ENCODE results near the gene PTPRD. TPM values are rescaled to one million over a fixed set of nuclear protein-coding genes. Genes with fewer than 3 reads are reported as not detected.

The PTPRD gene
- total RNA-seq, 1 experiment from 2014 or later, result 70.1 TPM

DNA sequence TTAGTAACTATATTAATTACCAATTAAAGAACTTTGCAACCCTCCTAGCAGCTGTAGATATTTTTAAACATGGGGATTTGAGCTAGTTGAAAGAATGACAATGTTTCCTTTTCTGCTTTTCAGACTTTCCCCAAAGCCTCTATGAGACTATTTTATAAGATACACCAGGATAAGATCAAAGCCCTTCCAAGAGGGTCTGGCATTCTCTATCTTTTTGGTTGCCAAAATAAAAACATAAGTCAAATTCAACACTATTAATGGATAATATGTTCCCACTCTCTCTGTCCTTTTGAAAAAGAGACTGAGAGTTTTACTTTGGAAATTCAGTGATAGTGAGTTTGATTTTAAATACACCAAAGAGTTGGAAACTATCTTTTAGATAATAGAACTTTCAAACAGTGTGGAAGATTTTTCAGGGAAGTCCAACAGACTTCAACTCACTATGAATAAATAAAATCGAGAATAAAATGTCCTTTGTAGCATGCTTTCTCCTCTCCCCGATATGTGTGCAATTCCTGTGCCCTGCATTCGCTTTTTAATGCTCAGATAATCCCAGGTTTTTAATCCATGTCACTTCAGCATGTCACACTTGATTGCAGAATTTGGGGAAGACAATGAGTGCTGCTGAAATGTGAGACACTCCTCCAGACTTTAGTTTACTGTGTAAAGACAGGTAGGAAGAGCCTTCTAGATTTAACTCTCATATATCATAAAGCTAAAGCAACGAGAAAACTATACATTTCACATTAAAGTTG is 1717.5 kb downstream of the PTPRD start:
- H3K36me3 Mint-ChIP-seq (ENCODE audit: insufficient read depth, unreplicated experiment), result no peaks in the 10 kb centered on the region
- no peaks in the 10 kb centered on the region for H3K4me1 ChIP-seq
- no peaks in the 10 kb centered on the region for H3K4me1 Mint-ChIP-seq (ENCODE audit: low read depth, unreplicated experiment)
- intact Hi-C loops (cut with micrococcal nuclease; ENCODE audit: unreplicated experiment), result loop anchor here (1.0 to 10.0 kb wide), 4 partner anchors 203 to 1323 kb away; no protein-coding TSS in a partner anchor
- no peaks in the 10 kb centered on the region for H3K9me3 Mint-ChIP-seq (ENCODE audit: unreplicated experiment)
- ChIA-PET CTCF (interaction anchor here (1.4 kb wide), 1 partner anchor 1493 kb away, joined by 7 read pairs; no protein-coding TSS in a partner anchor), POLR2A (no interaction called here)
- no peak overlapping the region for H3K4me3 Mint-ChIP-seq (ENCODE audit: unreplicated experiment)
- BruUV-seq (replicated peaks), result no TSS peak
- H3K27me3 Mint-ChIP-seq (ENCODE audit: insufficient read depth, unreplicated experiment), result no peaks in the 10 kb centered on the region
- no peak for TF ChIP-seq CTCF (IDR thresholded peaks at IDR 0.05; ENCODE audit: insufficient read depth in 1 of 2, low read depth in 1 of 2, low read length in 1 of 2, severe bottlenecking in 1 of 2, unreplicated experiment in 1 of 2)
- no peak overlapping the region for H3K27ac Mint-ChIP-seq (ENCODE audit: unreplicated experiment)
- H3K36me3 ChIP-seq (ENCODE audit: control insufficient read depth, insufficient read depth, low read length), result no peaks in the 10 kb centered on the region
- no peak overlapping the region for H3K4me3 ChIP-seq (ENCODE audit: low read depth, low read length)
- no peak for DNase-seq
- H3K27me3 ChIP-seq (replicated peaks; ENCODE audit: control insufficient read depth, insufficient read depth, low read length), result no peaks in the 10 kb centered on the region
- H3K9me3 ChIP-seq, result no peaks in the 10 kb centered on the region

GRCh38 chr9:8890695-8891094 is 1722.1 kb downstream of the PTPRD start:
- intact Hi-C loops (cut with micrococcal nuclease; ENCODE audit: unreplicated experiment), result loop anchor here (10.0 kb wide), 1 partner anchor 506 kb away; no protein-coding TSS in a partner anchor
- Histone ChIP-seq H3K4me3 (ENCODE audit: low read depth, low read length) (no peak overlapping the region), H3K36me3 (ENCODE audit: control insufficient read depth, insufficient read depth, low read length) (no peaks in the 10 kb centered on the region), H3K9me3 (no peaks in the 10 kb centered on the region), H3K27me3 (replicated peaks; ENCODE audit: control insufficient read depth, insufficient read depth, low read length) (no peaks in the 10 kb centered on the region), H3K4me1 (no peaks in the 10 kb centered on the region)
- no peaks in the 10 kb centered on the region for H3K36me3 Mint-ChIP-seq (ENCODE audit: insufficient read depth, unreplicated experiment)
- no peaks in the 10 kb centered on the region for H3K4me1 Mint-ChIP-seq (ENCODE audit: low read depth, unreplicated experiment)
- POLR2A ChIA-PET, result no interaction called here
- H3K27me3 Mint-ChIP-seq (ENCODE audit: insufficient read depth, unreplicated experiment), result no peaks in the 10 kb centered on the region
- H3K9me3 Mint-ChIP-seq (ENCODE audit: unreplicated experiment), result no peaks in the 10 kb centered on the region
- no peak overlapping the region for H3K27ac Mint-ChIP-seq (ENCODE audit: unreplicated experiment)
- no peak for DNase-seq
- CTCF ChIA-PET, result interaction anchor here (0.6 kb wide), 1 partner anchor 1459 kb away, joined by 3 read pairs; no protein-coding TSS in a partner anchor
- TF ChIP-seq CTCF (IDR thresholded peaks at IDR 0.05; ENCODE audit: insufficient read depth in 1 of 2, low read depth in 1 of 2, low read length in 1 of 2, severe bottlenecking in 1 of 2, unreplicated experiment in 1 of 2), result no peak
- BruUV-seq (replicated peaks), result no TSS peak
- no peak overlapping the region for H3K4me3 Mint-ChIP-seq (ENCODE audit: unreplicated experiment)

DNA sequence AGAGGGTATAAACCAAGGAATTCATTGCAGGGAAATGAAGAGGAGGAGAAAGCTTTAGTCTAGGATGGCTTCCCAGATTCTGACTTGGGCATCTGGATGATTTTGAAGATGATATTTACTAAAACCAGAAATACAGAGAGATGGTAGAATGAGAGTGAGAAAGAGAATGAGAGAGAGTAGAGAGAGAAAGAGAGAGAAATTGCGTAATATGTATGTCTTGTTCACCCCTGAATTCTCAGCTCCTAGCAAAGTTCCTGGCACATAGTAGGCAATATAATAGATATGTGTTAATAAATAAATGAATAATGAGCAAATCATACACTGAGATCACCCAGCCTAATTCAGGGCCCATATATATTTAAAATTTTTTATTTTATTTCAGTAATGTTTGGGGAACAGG is 1723.7 kb downstream of the PTPRD start:
- Mint-ChIP-seq H3K27ac (ENCODE audit: unreplicated experiment) (no peak overlapping the region), H3K27me3 (ENCODE audit: insufficient read depth, unreplicated experiment) (no peaks in the 10 kb centered on the region), H3K36me3 (ENCODE audit: insufficient read depth, unreplicated experiment) (no peaks in the 10 kb centered on the region), H3K9me3 (ENCODE audit: unreplicated experiment) (no peaks in the 10 kb centered on the region), H3K4me1 (ENCODE audit: low read depth, unreplicated experiment) (no peaks in the 10 kb centered on the region), H3K4me3 (ENCODE audit: unreplicated experiment) (no peak overlapping the region)
- no peaks in the 10 kb centered on the region for H3K27me3 ChIP-seq (replicated peaks; ENCODE audit: control insufficient read depth, insufficient read depth, low read length)
- intact Hi-C loops (cut with micrococcal nuclease; ENCODE audit: unreplicated experiment), result no loop called here
- no peak for DNase-seq
- POLR2A ChIA-PET, result no interaction called here
- no peaks in the 10 kb centered on the region for H3K4me1 ChIP-seq
- no peaks in the 10 kb centered on the region for H3K9me3 ChIP-seq
- TF ChIP-seq CTCF (IDR thresholded peaks at IDR 0.05; ENCODE audit: insufficient read depth in 1 of 2, low read depth in 1 of 2, low read length in 1 of 2, severe bottlenecking in 1 of 2, unreplicated experiment in 1 of 2), result no peak
- BruUV-seq (replicated peaks), result no TSS peak
- H3K36me3 ChIP-seq (ENCODE audit: control insufficient read depth, insufficient read depth, low read length), result no peaks in the 10 kb centered on the region
- no peak overlapping the region for H3K4me3 ChIP-seq (ENCODE audit: low read depth, low read length)
- CTCF ChIA-PET, result no interaction called here
